Colon (tissue), 2 donors: ENCODE measurements around the gene SFI1.
"Not testable (repeated sequence)": the region's sequence is repeated elsewhere in the genome, so short reads cannot be mapped to it uniquely, and the experiment has no call there.

ENCODE experiments used
- FAIRE-seq: peaks from 2 replicates; lab custom pipeline; 2012; peaks lifted over from hg19 to GRCh38; lab: Jason Lieb, UNC
- donor health status: control.
- donor health status: control.

Gene SFI1

GRCh38 chr22:31637891-31638618 is 141.7 kb downstream of the SFI1 start:
- no peak for FAIRE-seq

DNA sequence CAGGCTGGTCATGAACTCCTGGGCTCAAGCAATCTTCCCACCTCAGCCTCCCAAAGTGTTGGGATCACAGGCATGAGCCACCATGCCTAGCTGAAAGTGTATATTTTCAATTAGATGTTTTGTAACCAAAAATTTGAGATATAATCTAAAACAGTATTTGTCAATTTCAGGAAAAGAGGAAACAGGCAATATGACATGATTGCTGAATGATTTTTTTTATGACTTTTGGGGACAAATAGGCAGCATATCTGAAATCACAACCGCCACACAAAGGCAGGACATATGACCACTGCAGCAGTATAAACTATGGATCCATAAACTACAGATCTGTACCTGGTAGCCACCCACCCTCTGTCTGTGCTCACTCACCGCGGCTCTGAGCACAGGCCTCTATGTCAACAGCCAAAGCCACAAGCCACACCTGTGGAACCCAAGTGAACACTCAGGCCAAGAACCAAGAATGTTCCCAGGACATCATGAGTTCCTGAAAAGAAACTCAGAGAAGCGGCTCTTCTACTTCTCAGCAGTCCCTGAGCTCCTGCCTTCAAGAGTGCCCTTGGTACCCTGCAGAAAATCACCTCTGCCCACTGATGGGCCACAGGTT is 143.2 kb downstream of the SFI1 start:
- FAIRE-seq: no peak

GRCh38 chr22:31646186-31647019 is 150.1 kb downstream of the SFI1 start:
- no peak for FAIRE-seq

- no peak for FAIRE-seq
These were observed 150.7 kb downstream of the SFI1 start for GRCh38 chr22:31647066-31647465.

DNA sequence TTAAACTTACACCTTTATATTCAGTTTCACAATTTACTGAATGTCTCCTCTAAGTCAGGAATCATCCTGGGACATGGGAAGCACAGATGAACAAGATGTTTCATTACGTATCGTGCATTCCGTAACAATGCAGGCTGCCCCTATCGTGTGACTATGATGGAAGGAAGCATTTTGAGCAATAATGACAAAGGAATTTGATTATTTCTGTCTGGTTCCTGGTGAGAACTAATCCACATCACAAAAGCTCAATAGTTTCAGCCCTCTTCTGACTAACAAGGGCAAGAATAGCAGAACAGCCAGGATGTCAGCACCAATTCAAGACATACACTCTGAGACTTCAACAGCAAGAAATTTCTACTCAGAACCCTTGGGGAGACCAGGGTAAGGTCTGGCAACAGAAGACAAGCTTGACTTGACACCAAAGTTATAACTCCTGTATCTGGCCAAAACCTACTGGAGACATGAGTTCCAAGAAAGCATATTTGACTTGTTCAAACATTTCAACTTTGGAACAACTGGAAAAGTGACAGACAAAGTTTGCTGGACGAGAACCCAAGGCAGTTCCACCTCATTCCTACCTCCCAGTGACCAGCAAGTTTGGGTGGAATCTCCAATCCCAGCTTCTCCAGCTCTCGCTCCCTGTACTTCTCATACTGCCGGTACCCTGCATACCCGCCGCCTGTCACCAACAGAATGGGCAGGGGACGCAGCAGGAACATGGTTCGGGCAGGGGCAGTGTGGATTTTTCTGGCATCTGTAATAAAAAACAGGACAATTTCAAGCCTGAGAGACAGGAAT is 151.4 kb downstream of the SFI1 start:
- FAIRE-seq: no peak

GRCh38 chr22:31650391-31650790 is 154.1 kb downstream of the SFI1 start:
- FAIRE-seq: no peak

- FAIRE-seq: no peak
These were observed 155.3 kb downstream of the SFI1 start for GRCh38 chr22:31651664-31652063.

DNA sequence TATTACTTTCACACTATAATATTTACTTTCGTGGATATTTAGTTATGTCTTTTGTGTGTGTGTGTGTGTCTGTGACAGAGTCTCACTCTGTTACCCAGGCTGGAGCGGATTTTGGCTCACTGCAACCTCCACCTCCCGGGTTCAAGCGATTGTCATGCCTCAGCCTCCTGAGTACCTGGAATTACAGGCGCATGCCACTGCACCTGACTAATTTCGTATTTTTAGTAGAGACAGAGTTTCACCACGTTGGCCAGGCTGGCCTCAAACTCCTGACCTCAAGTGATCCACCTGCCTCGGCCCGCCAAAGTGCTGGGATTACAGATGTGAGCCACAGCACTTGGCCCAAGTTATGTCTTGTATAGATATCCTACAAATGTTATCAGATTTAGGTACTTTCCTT is 155.8 kb downstream of the SFI1 start:
- FAIRE-seq: no peak

GRCh38 chr22:31652911-31653684 is 156.8 kb downstream of the SFI1 start:
- no peak for FAIRE-seq

DNA sequence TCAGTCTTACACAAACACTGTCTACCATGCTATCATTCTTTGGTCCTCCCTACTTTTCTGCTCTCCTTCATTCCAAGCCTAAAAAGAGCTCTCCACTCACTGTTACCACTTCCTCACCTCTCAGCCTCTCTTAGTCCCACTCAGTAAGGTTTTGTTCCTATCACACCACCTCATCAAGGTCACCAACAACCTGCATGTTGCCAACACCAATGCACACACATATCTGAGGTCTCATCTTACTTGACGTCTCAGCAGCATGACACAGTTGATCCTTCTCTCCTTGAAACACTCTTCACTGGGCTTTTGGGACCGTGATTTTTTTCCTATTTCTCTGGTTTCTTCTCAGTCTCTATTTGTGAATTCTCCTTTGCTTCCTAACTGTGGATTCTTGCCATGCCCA is 157.6 kb downstream of the SFI1 start:
- no peak for FAIRE-seq

- no peak for FAIRE-seq
These were observed 158.1 kb downstream of the SFI1 start for GRCh38 chr22:31654408-31654807.

GRCh38 chr22:31659246-31659645 is 162.9 kb downstream of the SFI1 start:
- FAIRE-seq: no peak

GRCh38 chr22:31660860-31661341 is 164.6 kb downstream of the SFI1 start:
- FAIRE-seq: not testable (repeated sequence)

- no peak for FAIRE-seq
These were observed 165.7 kb downstream of the SFI1 start, which contains the start of gene PISD for GRCh38 chr22:31661851-31662667. PISD (minus strand) TSS chr22:31662215; CDS start chr22:31662208, 7 bp downstream.

DNA sequence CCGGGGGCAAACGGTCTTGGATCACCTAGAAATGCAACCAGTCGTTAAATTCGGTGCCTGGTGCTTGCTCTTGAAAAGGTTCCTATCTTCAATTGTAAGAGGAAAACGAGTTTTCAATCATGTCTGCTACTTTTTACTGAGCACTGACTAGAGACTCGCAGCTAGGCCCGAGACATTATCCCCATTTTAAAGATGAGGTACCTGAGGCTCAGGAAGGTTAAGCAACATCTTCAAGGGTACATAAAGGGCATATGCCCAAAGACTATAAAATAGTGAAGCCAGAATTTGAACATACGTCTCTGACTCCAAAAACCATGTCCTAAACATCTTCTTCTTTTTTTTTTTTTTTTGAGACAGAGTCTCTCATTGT is 166.3 kb downstream of the SFI1 start:
- no peak for FAIRE-seq
